ENCODE measurements around the gene LYRM9.
"Not testable (repeated sequence)": the region's sequence is repeated elsewhere in the genome, so short reads cannot be mapped to it uniquely, and the experiment has no call there.

The LYRM9 gene

DNA sequence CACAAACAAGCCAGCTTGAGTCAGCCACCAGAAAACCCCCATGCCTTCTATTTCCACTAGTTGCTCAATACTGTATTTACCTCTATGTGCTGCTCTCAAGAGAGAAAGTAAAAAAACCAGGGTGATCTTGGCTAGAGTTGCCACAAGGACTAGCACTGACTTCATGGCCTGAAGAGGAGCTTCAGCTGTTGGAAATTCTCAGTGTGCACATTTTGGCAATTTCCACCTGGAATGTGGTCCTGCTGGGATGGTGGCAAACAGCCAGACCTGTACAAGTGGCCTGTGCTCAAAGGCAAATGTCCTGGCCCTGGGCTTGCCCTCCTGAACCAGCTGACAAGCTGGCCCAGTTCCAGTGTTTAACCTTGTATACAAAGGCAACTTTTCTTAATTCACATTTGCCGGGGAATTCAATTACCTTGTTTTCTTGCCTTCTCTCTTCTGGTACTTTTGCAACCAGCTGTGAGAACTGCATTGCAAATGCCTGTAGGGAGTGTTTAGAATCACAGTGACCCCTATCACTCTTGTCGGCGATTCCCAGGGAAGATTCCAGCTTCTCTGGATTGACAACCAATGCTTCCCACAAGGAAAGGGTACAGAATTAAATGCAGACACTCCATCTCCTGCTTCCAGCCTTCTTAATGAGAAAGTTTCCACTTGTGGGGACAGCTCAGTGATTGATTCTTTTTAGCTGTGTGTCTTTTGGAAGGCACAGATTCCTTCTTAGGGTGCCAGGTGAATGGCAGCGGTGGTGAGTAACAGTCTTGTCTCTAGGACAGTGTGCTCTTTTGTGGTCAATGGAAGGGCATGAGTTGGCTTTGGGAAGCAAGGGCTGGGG, 53.4 kb downstream of the LYRM9 start:
- DNase-seq (ENCODE audit: low spot score), result not testable (repeated sequence)

GRCh38 chr17:27838607-27839006, 54.6 kb downstream of the LYRM9 start:
- DNase-seq (ENCODE audit: low spot score), result not testable (repeated sequence)

DNA sequence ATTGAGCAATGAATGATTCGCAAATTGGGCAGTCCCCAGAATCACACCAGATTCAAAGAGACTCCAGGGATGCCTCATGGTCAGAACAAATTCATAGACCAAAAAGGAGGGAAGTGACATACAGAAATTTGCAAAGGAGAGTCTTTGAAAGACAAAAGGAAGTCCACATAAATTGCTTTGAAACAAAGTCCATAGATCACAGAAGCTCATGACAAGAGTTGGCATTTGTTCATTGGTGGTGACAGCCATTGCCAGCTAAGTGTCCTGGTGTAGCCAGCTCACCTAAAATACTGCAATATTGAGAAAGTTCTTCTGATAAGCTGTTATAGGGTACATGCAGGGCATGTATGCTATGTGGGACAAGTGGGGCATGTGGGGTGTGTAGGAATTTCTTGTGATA, 55.4 kb downstream of the LYRM9 start:
- DNase-seq (ENCODE audit: low spot score), result not testable (repeated sequence)

DNA sequence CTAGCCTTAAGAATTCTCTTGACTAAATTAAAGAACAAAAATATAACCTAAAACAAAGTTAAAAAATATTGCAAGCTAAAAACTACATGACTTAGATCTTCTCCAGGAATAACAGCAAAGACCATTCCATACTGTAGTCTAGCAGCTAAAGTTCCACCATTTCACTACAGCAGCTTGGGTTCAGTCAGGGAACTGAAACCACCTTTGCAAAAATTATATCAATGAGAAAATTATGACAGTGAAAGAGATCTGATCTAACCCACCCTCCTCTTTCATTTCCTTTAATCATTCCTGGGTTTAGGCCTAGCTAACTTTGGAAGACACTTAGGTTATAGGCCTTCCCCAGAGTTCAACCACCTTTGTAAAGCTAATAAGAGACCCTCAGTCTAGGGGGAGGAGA, 56.5 kb downstream of the LYRM9 start:
- no peak for DNase-seq (ENCODE audit: low spot score)

DNA sequence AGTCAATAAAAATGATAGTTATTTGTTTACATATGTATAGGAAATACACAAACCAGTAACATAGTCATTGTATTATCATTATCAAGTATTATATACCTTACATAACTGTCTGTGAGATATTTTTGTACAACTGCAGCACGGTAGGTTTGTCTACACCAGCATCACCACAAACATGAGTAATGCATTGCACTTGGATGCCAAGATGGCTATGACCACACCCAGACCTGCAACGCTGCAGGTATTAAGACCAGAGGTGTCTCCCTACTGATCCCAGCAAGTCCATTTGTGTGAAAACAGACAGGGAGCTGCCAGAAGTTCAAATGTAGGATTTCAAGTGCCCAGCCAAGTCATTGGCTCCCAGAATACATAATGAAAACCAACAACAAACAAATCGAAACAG, 58.6 kb downstream of the LYRM9 start:
- no peak for DNase-seq (ENCODE audit: low spot score)

GRCh38 chr17:27832831-27833230, 60.3 kb downstream of the LYRM9 start:
- no peak for DNase-seq (ENCODE audit: low spot score)

- not testable (repeated sequence) for DNase-seq (ENCODE audit: low spot score)
Measured at GRCh38 chr17:27829888-27830287, 63.3 kb downstream of the LYRM9 start.

DNA sequence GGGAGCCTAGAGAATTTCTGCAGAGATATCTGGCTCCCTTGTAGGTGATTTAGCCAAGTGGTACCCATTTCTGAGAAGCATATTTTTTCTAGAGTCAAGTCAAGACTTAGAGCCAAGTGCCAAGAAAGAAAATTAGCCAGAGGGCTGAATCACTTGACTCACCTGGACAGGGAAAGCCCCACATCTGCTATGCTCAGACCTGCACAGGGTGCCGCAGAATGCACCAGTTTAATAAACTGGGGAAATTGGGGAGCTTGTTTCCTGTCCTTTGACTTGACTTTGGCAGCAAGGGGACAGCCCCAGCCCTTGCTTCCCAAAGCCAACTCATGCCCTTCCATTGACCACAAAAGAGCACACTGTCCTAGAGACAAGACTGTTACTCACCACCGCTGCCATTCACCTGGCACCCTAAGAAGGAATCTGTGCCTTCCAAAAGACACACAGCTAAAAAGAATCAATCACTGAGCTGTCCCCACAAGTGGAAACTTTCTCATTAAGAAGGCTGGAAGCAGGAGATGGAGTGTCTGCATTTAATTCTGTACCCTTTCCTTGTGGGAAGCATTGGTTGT, 63.9 kb downstream of the LYRM9 start:
- not testable (repeated sequence) for DNase-seq (ENCODE audit: low spot score)
